GM10266 (cell line): ENCODE data around the gene MINDY4.

Experiments used
- DNase-seq: peaks from one replicate; pipeline ENCODE4 v3.0.0; 2012; ENCODE audit errors: extremely low spot score
- TF ChIP-seq, protein P1 (sequence below): IDR thresholded peaks from 2 replicates; pipeline ENCODE4 v1.5.1; 2012; ENCODE audit warnings: mild to moderate bottlenecking, low read depth; ENCODE audit not compliant: control insufficient read depth, insufficient read depth; ENCODE audit errors: missing control alignments

Gene MINDY4

DNA sequence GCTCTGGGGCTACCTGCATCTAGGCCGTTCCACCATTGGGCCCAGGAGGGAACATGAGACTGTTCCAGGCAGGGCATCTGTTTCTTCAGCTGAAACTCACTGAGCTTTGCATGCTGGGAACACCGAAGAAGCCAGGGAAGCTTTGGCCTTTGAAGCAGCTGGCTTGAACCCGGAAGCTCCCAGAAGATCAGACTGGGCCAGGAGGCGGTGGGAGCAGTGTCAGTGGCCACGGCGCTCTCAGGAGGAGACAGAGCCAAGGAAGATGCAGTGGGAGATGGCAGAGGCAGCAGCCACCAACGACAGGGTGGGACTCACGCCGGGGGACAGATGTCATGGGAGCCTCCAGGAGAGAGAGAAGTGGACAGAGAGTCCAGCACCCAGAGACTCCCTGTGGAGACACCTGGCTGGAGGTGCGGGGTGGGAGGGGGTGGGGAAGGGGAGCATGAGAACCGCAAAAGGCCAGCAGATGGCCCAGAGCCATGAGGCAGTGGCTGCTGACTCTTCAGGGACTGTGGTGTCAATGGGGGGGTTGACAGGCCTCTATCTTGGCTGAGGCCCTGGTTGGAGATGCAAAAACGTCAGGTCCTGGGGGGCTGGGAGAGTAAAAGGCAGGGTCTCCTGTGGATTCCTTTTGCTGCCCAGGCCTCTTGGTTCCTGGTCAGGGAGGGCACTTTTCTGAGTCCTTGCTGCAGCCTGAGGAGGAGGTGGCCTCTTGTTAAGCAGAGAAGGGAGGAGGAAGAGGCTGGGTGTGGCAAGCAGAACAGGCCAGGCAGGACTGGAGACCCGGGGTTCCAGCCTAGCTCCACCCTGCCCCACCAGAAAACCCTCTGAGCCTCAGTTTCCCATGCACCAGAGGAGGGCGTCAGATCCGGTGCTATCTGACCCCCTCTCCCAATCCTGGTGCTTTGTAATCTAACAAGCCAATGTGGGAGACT is 134.1 kb downstream of the MINDY4 start:
- no peak for DNase-seq
- TF ChIP-seq, protein P1, sequence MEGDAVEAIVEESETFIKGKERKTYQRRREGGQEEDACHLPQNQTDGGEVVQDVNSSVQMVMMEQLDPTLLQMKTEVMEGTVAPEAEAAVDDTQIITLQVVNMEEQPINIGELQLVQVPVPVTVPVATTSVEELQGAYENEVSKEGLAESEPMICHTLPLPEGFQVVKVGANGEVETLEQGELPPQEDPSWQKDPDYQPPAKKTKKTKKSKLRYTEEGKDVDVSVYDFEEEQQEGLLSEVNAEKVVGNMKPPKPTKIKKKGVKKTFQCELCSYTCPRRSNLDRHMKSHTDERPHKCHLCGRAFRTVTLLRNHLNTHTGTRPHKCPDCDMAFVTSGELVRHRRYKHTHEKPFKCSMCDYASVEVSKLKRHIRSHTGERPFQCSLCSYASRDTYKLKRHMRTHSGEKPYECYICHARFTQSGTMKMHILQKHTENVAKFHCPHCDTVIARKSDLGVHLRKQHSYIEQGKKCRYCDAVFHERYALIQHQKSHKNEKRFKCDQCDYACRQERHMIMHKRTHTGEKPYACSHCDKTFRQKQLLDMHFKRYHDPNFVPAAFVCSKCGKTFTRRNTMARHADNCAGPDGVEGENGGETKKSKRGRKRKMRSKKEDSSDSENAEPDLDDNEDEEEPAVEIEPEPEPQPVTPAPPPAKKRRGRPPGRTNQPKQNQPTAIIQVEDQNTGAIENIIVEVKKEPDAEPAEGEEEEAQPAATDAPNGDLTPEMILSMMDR = no peak

DNA sequence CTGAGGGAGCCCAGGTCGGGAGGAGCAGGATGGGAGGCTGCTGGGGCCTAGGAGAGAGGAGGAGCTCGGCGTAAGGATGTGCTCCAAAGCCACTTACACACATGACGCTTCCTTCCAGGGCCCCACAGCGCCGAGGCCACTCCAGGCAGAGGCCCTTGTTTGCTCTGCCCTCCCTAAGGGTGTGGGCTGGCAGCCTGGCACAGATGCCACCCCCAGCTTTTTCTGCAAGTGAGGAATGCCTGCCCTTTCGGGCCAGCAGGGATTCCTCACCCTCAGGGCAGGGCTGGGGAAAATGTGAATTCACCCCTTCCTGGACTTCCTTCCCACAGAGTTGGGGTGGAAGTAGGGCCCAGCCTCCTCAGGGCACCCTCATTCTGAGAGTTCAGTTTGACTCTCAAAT is 134.8 kb downstream of the MINDY4 start:
- TF ChIP-seq, protein P1 = no peak
- no peak for DNase-seq

DNA sequence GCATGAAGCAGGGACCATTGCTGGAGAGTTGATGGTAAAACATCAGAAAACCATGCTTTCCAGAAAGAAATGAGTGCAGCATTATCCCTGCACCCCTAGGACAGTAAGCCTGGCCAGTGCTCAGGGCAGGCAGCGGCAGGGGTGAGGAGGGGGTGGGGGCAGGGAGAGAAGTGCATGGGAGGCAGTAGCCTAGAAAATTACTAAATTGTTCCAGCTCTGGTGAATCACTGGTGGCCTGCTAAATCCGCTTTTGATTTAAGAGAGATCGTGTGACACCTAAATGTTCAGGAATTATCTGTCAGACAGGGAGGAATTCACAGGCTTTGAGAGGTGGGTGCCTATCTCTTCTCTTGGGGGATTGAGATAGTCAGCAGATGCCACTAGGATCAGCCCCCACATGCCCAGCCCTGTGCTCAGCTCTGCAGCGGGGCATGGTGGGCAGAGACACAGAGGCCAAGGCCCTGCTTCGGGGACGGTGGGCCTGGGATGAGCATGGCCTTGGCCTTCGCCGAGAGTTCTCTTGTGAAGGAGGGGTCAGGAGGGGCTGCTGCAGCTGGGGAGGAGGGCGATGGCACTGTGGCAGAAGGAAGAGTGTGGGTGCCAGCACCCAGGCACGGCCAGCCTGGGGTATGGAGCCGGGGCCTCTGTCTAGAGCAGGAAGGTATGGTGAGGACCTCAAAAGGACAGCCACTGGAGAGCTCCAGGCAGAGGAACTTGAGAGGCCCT is 135.5 kb downstream of the MINDY4 start:
- DNase-seq = no peak
- TF ChIP-seq, protein P1 = no peak

DNA sequence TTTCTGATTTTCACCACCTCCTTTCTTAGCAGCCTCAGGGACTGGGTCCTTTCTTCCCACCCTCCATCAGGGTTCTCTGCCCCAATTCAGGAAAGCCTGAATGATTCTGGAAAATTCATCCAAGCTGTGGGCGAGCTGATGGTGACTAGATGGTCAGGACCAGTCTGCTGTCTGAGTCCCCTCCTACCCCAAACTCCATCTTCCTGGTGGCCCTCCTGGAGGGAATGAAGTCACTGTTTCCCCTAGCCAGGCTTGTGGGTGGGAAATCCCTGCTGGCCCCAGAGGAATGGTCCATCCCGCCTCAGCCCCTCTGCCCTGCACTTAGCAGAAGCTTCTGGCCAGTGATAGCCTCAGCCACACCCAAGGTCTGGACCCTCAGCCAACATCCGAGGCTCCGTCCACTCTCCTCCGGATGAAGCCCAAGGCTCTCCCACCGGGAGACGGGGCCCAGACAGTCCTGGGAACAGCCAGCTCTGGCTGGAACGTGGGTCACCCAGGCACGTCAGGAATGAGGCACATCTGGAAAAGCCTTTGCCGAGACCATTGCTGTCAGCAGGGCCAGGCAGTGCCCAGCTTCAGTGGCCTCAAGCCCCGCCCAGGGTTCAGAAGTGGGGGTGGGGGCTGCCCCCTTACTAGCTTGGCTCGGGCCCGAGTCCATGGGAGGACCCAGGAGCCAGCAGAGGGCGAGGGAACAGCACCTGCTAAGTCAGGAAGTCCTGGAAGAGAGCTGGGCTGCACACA is 136.5 kb downstream of the MINDY4 start:
- TF ChIP-seq, protein P1 = no peak
- DNase-seq = no peak

DNA sequence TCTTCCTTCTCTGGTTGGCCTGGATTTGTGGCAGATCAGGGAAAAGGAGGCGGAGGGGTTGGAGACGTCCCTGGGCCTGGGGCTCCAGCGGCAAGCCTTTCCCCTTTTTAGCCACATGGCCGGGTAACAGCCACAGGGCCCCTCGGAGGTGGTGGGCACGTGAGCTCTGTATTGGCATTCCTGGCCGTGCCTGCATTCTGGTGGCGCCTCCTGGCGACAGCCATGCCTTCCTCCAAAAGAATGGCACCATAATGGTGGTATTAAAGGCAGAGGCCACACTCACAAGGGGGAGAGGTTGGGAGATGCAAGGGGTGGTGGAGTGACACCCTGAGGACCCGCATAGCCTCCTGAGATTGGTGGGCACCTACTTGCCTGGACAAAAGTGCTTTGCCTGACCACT is 137.5 kb downstream of the MINDY4 start:
- TF ChIP-seq, protein P1 = no peak
- peak; percentile 20 for DNase-seq

DNA sequence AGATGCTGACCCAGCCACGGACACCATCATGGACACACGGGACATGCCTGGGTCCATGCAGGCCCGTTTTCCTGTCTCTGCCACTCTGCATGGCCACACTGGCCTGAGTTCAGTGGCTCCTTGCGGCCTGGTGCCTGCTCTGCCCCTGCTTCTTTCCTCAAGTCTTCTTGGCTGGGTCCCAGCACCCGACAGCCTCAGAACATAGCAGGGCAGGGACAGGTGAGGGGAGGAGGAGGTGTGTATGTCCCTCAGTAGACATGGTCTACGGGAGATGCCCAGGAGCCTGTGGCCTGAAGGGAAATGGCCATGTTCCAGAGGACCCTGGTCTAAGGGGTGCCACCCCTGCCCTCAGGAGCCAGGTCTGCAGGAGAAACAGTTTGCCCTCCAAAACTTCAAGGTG is 138.2 kb downstream of the MINDY4 start:
- TF ChIP-seq, protein P1 = no peak

More for the DNA sequence above, 138.2 kb downstream of the MINDY4 start:
- no peak for DNase-seq
